GM19372 (cell line): ENCODE results near the gene MLH3.
"Not testable (repeated sequence)": the region's sequence is repeated elsewhere in the genome, so short reads cannot be mapped to it uniquely, and the experiment has no call there.

Experiments used
- ATAC-seq: cut with Tn5 transposase; IDR thresholded peaks from one replicate; pipeline ENCODE4 v1.9.1; 2021; ENCODE audit warnings: mild to moderate bottlenecking, low read depth, moderate library complexity; ENCODE audit not compliant: unreplicated experiment

Gene MLH3

DNA sequence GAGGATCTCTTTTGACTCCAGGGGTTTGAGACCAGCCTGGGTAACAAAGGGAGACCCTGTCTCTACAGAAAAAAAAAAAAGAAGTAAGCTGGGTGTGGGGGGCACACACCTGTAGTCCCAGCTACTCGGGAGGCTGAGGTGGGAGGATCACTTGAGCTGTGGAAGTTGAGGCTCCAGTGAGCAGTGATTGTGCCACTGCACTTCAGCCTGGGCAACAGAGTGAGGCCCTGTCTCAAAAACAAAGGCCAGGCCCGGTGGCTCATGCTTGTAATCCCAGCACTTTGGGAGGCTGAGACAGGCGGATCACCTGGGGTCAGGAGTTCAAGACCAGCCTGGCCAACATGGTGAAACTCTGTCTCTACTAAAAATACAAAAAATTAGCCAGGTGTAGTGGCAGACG lies 16.5 kb upstream of the MLH3 start:
- not testable (repeated sequence) for ATAC-seq

GRCh38 chr14:75067212-75067611 lies 15.9 kb upstream of the MLH3 start:
- ATAC-seq = no peak

DNA sequence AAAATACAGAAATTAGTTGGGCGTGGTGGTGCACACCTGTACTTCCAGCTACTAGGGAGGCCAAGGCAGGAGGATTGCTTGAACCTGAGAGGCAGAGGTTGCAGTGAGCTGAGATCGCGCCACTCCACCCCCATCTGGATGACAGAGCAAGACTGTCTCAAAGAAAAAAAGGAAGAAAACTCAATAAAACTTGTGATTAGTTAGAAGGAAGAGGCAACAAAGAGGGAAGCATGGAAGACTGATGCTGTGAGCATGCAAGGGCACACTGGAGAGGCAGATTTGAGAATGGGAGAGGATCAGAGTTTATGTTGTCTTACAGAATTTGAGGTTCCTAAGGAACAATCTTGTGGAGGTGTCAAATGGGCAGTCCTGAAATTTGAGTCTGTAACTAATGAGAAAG lies 15.4 kb upstream of the MLH3 start:
- ATAC-seq = no peak

GRCh38 chr14:75064205-75064567 lies 12.9 kb upstream of the MLH3 start:
- peak; percentile 10 for ATAC-seq

GRCh38 chr14:75063491-75064204 lies 12.4 kb upstream of the MLH3 start, which contains the start of gene ACYP1:
Gene ACYP1, minus strand, starts transcription at chr14:75064024. Its CDS starts 471 bp downstream, at chr14:75063553.
- ATAC-seq = peak; percentile 97

DNA sequence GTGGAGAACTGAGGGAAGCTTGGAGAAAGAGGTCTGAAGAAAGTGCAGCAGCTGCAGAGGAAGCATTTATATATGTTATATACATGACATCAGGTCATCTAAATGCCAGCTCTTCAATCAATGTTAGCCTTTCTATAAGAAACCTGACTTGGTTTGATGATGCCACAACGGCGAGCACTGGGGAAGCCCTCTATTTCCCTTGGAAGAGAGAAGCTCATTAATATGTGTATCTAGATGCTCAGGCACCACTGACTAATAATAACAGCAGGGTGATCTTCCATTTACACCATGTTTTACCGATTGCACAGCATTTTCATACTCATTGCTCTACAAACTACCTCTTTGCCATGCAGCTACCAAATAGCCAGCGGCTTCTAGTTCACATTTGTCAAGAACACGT lies 11.7 kb upstream of the MLH3 start:
- ATAC-seq = no peak

DNA sequence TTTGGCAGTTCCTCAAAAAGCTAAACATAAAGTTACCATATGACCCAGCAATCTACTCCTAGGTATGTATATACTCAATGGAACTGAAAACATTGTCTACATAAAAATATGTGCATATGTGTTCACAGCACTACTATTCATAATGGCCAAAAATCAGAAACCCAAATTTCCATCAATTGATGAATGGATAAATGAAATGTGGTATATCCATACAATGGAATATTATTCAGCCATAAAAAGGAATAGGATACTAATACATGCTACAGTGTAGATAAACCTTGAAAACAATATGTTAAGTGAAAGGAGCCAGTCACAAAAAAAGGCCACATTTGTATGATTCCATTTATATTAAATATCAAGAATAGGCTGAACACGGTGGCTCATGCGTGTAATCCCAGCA lies 9.2 kb upstream of the MLH3 start:
- ATAC-seq = no peak

DNA sequence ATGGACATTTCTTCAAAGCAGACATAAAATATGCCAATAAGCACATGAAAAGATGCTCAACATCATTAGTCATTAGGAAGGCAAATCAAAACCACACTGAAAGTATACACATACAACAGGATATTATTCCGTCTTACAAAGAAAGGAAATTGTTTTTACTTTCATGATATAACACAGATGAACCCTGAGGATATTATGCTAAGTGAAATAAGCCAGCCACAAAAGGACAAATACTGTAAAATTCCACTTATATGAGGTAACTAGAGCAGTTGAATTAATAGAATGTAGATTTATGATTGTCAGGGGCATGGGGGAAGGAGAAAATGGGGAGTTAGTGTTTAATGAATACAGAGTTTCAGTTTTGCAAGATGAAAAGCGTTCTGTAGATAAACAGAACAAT lies 8.4 kb upstream of the MLH3 start:
- ATAC-seq = no peak

DNA sequence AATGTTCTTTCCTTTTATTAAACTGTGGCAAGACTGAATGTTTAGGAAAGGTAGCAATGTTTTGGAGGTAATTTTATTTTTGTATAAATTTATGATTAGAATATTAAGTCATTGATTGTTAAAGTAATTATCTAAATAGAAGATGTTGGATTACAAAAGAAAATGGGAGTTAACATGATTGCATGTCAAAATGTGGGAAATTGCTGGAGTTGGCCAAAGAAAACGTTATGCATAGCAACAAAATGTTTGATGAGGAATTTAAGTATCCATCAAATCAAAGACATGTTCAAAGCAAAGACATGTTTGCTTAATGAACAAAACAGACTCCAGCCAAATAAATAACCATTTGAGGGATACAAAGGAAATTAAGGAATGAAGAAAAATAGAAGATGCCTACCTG lies 3.2 kb upstream of the MLH3 start:
- ATAC-seq = no peak

GRCh38 chr14:75053396-75054291 lies 2.4 kb upstream of the MLH3 start:
- ATAC-seq = no peak

- ATAC-seq = no peak
Measured at GRCh38 chr14:75051556-75051899, 261 bp upstream of the MLH3 start.

GRCh38 chr14:75049731-75050201 lies 1.5 kb downstream of the MLH3 start:
- ATAC-seq = no peak

DNA sequence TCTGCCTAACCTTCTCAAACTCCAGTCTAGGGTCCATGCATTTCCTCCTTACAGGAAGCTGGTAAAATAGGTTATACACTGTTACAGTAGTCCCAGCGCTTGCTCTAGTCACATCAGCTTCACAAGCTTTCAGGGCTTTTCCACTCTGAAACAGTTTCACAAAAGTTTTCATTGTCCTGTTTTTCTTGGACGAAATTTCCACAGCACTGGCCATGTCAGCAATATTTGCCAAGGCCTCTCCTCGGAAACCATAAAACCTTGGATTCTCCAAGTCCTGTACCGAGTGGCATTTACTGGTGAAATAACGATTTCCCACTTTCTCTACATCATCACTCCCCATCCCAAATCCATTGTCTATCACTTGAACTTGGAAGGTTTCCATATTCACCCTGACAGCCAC lies 2.1 kb downstream of the MLH3 start:
- ATAC-seq = no peak

DNA sequence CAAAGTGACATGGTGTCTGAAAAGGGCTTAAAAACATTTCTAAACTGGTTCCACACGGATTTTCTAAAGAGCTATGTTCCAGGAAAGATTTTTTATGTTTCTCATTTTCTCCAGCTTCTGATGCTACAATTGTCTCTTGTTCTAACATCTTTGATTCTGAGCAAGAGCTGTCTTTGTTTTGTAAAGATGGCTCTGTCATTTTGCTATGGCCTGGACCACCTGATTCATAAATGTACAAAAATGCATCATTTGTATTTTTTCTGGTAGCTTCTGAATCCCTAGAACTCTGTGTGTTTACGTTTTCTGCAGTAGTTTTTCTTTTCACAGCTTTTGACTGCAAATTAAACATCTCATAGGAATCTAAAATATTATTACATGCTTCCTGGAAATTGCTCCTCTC lies 3.2 kb downstream of the MLH3 start:
- ATAC-seq = no peak

GRCh38 chr14:75047506-75047905 lies 3.8 kb downstream of the MLH3 start:
- no peak for ATAC-seq

- ATAC-seq = no peak
Measured at GRCh38 chr14:75046899-75047298, 4.4 kb downstream of the MLH3 start.

DNA sequence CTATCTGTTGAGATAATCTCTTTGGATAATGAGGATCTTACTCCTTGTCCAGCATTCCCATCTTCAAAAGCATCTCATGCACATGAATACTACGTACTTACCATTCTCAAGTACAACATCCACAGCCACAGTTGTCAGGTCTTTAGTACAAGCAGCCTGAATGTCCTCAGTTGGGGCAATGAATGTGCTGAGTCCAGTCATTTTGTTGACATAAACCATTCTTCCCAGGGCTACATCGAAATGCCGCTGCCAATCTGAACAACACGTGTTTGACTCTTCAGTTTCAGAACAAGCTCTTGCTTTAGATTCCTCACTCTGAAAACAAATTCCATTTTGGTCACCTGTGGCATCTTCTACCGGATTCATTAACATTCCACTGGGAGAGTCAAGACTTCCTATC lies 5.0 kb downstream of the MLH3 start:
- ATAC-seq = no peak

DNA sequence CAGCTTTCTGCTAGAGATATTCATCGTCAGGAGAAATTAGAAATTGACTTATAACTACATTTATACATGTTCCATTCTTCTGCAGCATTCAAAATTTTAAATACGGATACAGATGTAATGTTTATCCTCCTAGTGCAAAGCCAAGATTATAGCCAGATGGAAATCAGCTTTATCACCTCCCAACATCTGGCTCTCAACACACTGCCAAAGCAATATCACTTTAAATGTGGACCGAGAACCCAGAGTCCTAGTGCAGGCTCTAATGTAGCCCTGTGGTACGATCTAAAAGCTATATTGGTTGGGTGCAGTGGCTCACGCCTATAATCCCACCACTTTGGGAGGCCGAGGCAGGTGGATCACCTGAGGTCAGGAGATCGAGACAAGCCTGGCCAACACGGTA lies 6.5 kb downstream of the MLH3 start:
- no peak for ATAC-seq

DNA sequence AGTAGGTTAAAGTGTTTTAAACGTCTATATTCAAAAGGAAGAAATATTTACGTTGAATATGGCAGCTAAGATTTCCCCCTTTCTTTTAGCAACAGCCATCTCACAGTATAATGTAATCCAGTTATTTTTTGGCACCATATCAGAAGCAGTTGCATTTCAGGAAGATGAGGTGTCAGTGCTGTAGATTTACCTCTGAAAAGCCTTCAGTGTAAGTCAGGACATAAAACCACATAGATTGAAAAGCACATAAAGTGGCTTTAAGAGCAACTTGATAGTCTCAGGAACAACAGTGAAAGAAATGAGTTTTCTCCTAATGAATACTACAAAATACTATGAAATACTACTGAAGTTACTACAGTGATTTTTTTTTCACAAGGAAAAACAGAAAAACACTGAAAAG lies 6.9 kb downstream of the MLH3 start:
- no peak for ATAC-seq

DNA sequence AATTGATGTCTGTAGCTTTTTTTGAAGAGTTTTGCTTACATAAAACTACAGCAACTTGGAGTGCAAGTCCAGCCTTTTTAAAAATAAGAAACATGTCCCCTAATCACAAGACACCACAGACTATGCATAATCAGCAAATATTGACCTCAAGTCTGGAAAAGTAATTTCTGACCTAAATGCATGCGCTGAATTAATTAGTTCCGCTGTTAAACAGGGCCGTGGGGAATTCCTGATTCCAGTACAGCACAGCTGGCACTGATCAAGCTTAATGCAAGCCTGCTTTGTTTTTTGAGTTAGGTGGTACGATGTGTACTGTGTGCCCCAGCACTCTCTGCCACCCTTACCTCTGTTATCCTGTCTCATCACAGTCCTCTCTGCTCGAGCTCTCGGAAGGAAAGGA lies 9.2 kb downstream of the MLH3 start:
- no peak for ATAC-seq

GRCh38 chr14:75041613-75042012 lies 9.7 kb downstream of the MLH3 start:
- ATAC-seq = no peak

DNA sequence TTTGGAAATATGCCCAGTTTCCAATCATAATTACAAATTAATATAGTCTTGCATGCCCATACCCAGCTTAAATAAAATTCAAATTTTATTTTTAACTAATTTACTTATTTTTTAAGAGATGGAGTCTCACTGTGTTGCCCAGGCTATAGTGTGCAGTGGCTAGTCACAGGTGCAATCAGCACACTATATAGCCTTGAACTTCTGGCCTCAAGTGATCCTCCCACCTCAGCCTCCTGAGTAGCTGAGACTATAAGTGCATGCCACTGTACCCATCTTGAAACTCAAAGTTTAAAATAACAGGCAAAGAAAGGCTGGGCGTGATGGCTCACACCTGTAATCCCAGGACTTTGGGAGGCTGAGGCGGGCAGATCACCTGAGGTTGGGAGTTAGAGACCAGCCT lies 10.3 kb downstream of the MLH3 start:
- no peak for ATAC-seq
